ENCODE measurements around the gene BICRAL.
"Not testable (repeated sequence)": the region's sequence is repeated elsewhere in the genome, so short reads cannot be mapped to it uniquely, and the experiment has no call there.

The BICRAL gene

DNA sequence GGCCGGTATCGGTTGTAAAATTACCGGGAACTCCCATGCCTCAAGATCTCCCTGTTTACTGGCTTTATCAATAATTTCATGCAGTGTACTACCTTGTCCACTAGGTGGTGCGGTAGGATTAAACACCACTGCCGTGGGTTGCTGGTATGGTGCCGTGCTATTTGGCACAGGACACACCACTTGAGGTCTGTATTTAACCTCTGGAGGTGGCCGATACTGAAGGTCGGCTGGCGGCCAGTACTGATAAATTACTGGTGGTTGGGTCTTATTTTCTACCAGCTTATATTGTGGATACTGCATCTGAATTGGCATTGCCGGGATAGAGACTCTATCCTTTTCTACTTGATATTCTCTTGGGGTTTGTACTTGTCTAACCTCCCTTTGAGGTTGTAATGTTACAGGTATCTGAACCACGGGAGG, 119.7 kb downstream of the BICRAL start:
- peak; percentile 58 for DNase-seq

DNA sequence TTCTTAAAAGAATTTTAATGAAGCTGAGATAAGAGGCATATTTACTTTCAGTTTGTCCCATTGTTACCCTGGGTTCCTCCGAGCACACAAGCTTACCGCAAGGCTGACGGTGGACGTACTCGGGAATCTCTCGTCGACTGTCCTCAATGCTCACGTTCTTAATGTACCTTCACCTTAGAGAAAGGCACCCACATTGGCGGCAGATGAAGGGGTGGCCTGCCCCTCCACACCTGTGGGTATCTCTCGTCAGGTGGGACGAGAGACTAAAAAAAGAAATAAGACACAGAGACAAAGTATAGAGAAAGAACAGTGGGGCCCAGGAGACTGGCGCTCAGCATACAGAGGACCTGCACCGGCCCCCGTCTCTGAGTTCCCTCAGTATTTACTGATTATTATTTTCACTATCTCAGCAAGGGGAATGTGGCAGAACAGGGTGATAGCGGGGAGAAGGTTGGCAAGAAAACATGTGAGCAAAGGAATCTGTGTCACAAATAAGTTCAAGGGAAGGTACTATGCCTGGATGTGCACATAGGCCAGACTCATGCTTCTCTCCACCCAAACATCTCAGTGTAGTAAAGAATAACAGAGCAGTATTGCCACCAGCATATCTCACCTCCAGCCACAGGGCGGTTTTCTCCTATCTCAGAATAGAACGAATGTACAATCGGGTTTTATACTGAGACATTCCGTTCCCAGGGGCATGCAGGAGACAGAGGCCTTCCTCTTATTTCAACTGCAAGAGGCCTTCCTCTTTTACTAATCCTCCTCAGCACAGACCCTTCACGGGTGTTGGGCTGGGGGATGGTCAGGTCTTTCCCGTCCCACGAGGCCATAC, 120.8 kb downstream of the BICRAL start:
- DNase-seq = not testable (repeated sequence)

DNA sequence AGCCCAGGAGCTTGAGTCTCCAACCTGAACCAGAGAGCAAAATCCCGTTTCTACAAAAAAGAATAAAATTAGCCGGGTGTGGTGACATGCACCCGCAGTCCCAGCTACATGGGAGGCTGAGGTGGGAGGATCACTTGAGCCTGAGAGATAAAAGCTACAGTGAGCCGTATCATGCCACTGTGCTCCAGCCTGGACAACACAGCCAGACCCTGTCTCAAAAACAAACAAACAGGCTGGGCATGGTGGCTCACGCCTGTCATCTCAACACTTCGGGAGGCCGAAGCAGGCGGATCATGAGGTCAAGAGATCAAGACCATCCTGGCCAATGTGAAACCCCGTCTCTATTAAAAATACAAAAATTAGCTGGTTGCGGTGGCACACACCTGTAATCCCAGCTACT, 122.6 kb downstream of the BICRAL start:
- DNase-seq = no peak

DNA sequence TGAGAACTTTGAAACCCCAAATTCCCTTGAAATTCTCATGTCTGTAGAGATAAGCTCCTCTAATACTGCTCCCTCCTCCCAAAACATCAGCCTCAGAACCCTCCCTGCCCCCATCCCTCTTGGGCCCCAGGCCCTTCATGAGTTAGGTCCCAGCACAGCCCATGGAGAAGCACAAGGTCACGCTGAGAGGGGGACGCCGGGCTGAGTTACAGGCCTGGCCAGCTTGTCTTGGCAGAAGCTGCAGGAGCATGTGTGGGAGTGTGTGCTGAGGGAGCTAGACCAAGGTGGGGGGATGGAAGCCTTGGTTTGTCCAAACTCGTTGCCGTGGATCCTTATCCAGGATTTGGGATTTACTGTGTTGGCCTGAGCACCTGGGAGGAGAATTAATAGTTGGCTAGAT, 125.5 kb downstream of the BICRAL start:
- no peak for DNase-seq

DNA sequence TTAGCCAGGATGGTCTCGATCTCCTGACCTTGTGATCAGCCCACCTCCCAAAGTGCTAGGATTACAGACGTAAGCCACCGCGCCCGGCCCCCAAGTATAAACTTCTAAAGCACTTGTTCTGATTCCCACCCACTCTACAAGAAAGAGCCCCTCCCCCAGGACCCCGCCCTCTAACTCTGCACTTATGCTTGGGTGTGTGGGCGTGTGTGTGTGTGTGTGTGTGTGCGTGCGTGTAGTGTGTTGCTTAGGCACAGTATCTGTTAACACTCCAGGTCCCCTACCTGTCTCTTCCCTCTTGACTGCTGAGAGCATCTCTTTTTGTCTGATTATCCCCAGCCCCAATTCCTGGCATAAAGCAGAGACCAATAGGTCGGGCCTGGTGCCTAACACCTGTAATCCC, 128.0 kb downstream of the BICRAL start:
- DNase-seq = no peak

DNA sequence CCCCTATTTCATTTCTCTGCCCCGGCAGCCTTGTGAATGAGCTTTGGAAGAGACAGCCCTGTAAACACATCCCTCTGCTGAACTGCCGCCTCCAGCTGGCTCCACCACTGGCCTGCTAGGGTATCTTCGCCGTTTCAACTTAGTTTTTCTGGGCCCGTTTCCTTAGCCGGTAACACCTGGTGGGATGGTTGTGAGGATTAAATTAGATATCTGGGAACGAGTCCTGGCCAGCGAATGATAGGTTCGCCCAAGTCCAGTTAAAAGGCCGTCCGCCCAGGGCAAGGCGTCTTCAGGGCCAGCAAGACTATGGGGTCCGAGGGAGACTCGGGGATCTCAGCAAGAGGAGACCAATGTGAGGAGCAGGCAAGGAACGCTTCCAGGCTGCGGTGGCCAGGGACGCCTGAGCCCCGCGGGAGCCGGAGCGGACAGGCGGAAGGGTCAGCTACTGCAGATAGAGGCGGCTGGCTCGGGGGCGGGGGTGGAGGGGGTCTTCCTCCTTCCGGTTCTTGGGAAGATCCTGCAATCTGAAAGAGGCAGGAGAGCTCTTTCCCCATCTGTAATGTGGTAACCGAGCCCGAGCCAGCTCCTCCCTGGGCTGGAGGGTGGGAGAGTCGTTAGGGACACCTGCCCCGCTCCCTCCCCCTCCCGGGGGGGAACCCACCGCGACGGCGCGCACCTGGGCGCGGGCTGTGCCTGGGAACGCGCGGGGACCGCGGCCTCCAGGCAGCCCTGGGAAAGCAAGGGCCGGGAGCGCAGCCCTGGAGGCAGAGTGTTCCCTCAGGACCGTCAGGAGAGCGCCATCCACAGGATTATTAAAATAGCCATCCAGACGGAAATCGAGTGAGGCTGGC, 129.5 kb downstream of the BICRAL start:
- no peak for DNase-seq

DNA sequence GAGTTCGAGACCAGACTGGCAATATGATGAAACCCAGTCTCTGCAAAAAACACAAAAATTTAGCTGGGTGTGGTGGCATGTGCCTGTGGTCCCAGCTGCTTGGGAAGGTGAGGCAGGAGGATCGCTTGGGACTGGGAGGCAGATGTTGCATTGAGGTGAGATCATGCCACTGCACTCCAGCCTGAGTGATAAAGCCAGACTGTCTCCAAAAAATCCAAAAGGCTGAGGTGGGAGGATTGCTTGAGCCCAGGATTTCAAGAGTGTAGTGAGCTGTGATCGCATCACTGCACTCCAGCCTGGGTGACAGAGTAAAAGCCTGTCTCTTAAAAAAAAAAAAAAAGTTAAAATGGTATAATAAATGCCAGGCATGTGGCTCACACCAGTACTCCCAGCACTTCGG, 132.7 kb downstream of the BICRAL start:
- DNase-seq = no peak

DNA sequence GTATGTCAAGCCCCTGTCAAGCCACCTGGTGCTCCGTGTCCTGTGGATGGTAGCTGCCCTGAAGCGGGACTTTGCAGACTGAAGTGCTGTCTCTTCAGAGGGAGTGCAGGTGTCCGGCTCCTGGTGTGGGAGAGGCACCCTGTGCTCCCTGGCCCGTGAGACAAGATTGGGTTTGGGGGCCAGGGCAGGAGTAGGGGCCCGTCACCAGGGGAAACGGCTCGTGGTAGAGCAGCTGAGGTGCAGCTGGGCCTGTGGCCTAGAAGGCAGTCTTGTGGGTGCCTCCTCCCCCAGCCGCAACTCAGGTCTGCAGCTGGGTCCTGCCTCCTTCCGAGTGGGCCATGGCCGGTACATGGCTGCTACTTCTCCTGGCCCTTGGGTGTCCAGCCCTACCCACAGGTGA, 133.9 kb downstream of the BICRAL start, which contains the start of gene PTCRA:
TSS of gene PTCRA (plus strand) at position 322 of the 400 bp plus-strand sequence. CDS start at position 339, 17 bp downstream.
- no peak for DNase-seq

DNA sequence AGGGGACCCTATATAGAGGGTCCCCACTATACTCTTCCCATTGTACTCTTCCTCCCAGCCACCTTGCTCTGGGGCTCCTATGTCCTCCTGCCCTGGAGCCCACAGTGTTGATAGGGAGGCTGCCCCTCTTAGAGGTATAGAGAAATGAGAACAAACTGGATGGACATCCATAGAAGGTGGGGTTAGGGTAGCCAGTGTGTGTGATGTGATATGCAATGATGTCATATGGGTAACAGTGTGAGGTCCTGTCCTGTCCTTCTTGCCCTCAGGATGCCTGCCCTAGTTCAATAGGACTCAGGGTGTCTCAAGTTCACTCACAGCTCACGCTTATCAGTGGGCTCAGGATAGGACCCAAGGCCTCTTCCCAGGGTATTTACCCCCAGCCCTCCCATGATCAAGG, 134.4 kb downstream of the BICRAL start:
- DNase-seq = no peak

Measured in activated naive CD4-positive, alpha-beta T cell treated with anti-CD3 and anti-CD28 coated beads, Interleukin-2, amount 50 U/mL, for 16 hours (primary cell).